ENCODE data around the gene GAB1.
"Not testable (repeated sequence)": the region's sequence is repeated elsewhere in the genome, so short reads cannot be mapped to it uniquely, and the experiment has no call there.

GAB1 gene

GRCh38 chr4:143337600-143338287, 1.1 kb downstream of the GAB1 start:
- in situ Hi-C loops (cut with MboI; ENCODE audit: low sequenced_read_pairs), result no loop called here

- in situ Hi-C loops (cut with MboI; ENCODE audit: low sequenced_read_pairs), result no loop called here
Measured at GRCh38 chr4:143338313-143338712, 1.6 kb downstream of the GAB1 start.

- in situ Hi-C loops (cut with MboI; ENCODE audit: low sequenced_read_pairs), result no loop called here
Measured at GRCh38 chr4:143339497-143339896, 2.8 kb downstream of the GAB1 start.

GRCh38 chr4:143341186-143341755, 4.6 kb downstream of the GAB1 start:
- in situ Hi-C loops (cut with MboI; ENCODE audit: low sequenced_read_pairs), result no loop called here

GRCh38 chr4:143343276-143343831, 6.7 kb downstream of the GAB1 start:
- in situ Hi-C loops (cut with MboI; ENCODE audit: low sequenced_read_pairs), result no loop called here

- in situ Hi-C loops (cut with MboI; ENCODE audit: low sequenced_read_pairs), result no loop called here
Measured at GRCh38 chr4:143344041-143344440, 7.4 kb downstream of the GAB1 start.

- in situ Hi-C loops (cut with MboI; ENCODE audit: low sequenced_read_pairs), result no loop called here
Measured at GRCh38 chr4:143344774-143345173, 8.1 kb downstream of the GAB1 start.

GRCh38 chr4:143345356-143345755, 8.7 kb downstream of the GAB1 start:
- in situ Hi-C loops (cut with MboI; ENCODE audit: low sequenced_read_pairs), result no loop called here

- in situ Hi-C loops (cut with MboI; ENCODE audit: low sequenced_read_pairs), result no loop called here
Measured at GRCh38 chr4:143346206-143346605, 9.5 kb downstream of the GAB1 start.

- in situ Hi-C loops (cut with MboI; ENCODE audit: low sequenced_read_pairs), result no loop called here
Measured at GRCh38 chr4:143347484-143348111, 10.9 kb downstream of the GAB1 start.

GRCh38 chr4:143348233-143349077, 11.8 kb downstream of the GAB1 start:
- in situ Hi-C loops (cut with MboI; ENCODE audit: low sequenced_read_pairs), result no loop called here

GRCh38 chr4:143349858-143350527, 13.3 kb downstream of the GAB1 start:
- in situ Hi-C loops (cut with MboI; ENCODE audit: low sequenced_read_pairs), result not testable (repeated sequence)

- in situ Hi-C loops (cut with MboI; ENCODE audit: low sequenced_read_pairs), result no loop called here
Measured at GRCh38 chr4:143351149-143351691, 14.5 kb downstream of the GAB1 start.

GRCh38 chr4:143351774-143352451, 15.2 kb downstream of the GAB1 start:
- in situ Hi-C loops (cut with MboI; ENCODE audit: low sequenced_read_pairs), result no loop called here

- in situ Hi-C loops (cut with MboI; ENCODE audit: low sequenced_read_pairs), result no loop called here
Measured at GRCh38 chr4:143352720-143353119, 16.0 kb downstream of the GAB1 start.

- in situ Hi-C loops (cut with MboI; ENCODE audit: low sequenced_read_pairs), result no loop called here
Measured at GRCh38 chr4:143353797-143354196, 17.1 kb downstream of the GAB1 start.

GRCh38 chr4:143354990-143355389, 18.3 kb downstream of the GAB1 start:
- in situ Hi-C loops (cut with MboI; ENCODE audit: low sequenced_read_pairs), result no loop called here

GRCh38 chr4:143355540-143356217, 19.0 kb downstream of the GAB1 start:
- in situ Hi-C loops (cut with MboI; ENCODE audit: low sequenced_read_pairs), result no loop called here

- in situ Hi-C loops (cut with MboI; ENCODE audit: low sequenced_read_pairs), result no loop called here
Measured at GRCh38 chr4:143356493-143356892, 19.8 kb downstream of the GAB1 start.
